K562 (cell line): Measurements from ENCODE around the gene UGP2. TPM values are rescaled to one million over a fixed set of nuclear protein-coding genes. Genes with fewer than 3 reads are reported as not detected.

Experiments used
- BRCA1 ChIP-seq, 2 experiments: fragments of 450-650 bp in 1 of 2; sonication (generic) in 1 of 2; formaldehyde crosslinking in 1 of 2; IDR thresholded peaks; 2 replicates each; pipeline versions ENCODE4 v1.5.0 to v1.6.1; 2017 to 2020; ENCODE audit warnings: mild to moderate bottlenecking in 1 of 2, missing genetic modification reagents in 1 of 2
- CBFA2T2 ChIP-seq: fragments of 450-650 bp; conservative IDR thresholded peaks from 2 replicates; pipeline ENCODE4 v1.6.1; 2017; ENCODE audit warnings: mild to moderate bottlenecking
- CREBBP ChIP-seq: IDR thresholded peaks from one replicate; pipeline ENCODE4 v1.6.1; 2012; ENCODE audit warnings: low read depth, mild to moderate bottlenecking, control low read depth, inconsistent platforms, low read length
- CTBP1 ChIP-seq: fragments of 450-650 bp; IDR thresholded peaks from 2 replicates; pipeline ENCODE4 v1.6.1; 2016; ENCODE audit warnings: borderline replicate concordance
- E4F1 ChIP-seq: fragments of 250-450 bp; sonication (Bioruptor Pico); IDR thresholded peaks from 2 replicates; pipeline ENCODE4 v1.5.0; 2021; ENCODE audit warnings: mild to moderate bottlenecking, borderline replicate concordance
- GTF3C2 ChIP-seq: IDR thresholded peaks from 3 replicates; pipeline ENCODE4 v1.6.1; 2011; ENCODE audit warnings: borderline replicate concordance, mild to moderate bottlenecking, moderate library complexity; ENCODE audit not compliant: insufficient read length; ENCODE audit errors: extremely low read depth
- NRF1 ChIP-seq, 2 experiments: fragments of 450-650 bp; IDR thresholded peaks in 1 of 2; conservative IDR thresholded peaks in 1 of 2; 2 replicates each; pipeline ENCODE4 v1.6.1; 2014; ENCODE audit warnings: mild to moderate bottlenecking in 2 of 2
- SMARCB1 ChIP-seq: IDR thresholded peaks from 2 replicates; pipeline ENCODE4 v1.6.1; 2011; ENCODE audit warnings: improper control_type of control experiment, low read depth; ENCODE audit not compliant: insufficient read length
- ZNF224 ChIP-seq: sonication (generic); formaldehyde crosslinking; IDR thresholded peaks from 2 replicates; pipeline ENCODE4 v1.8.0; 2022; ENCODE audit warnings: mild to moderate bottlenecking, missing genetic modification reagents
- ZNF668 ChIP-seq: fragments of 250-450 bp; sonication (Bioruptor Pico); IDR thresholded peaks from 2 replicates; pipeline ENCODE4 v1.8.0; 2022; ENCODE audit warnings: mild to moderate bottlenecking, inconsistent platforms
- polyA plus RNA-seq, 8 experiments: library from polyadenylated mRNA; depleted of rRNA in 4 of 8; stranded (reverse) in 5 of 8; unstranded in 3 of 8; fragments of >200 nt; fragmentation: Nextera tagmentation in 2 of 8; fragmentation: Illumina TruSeq in 1 of 8; extraction: Ambion mirVana in 2 of 8; extraction: Trizol in 1 of 8; gene quantifications; 2 replicates each; pipeline versions ENCODE4 v1.2.1 to v1.2.3, GENCODE V29; 2011 to 2014; ENCODE audit warnings: inconsistent platforms in 1 of 8, missing spikeins in 1 of 8
- total RNA-seq, 7 experiments: library from RNA; depleted of rRNA in 6 of 7; stranded (reverse); fragments of >200 nt in 6 of 7; fragmentation: Illumina TruSeq in 2 of 7; extraction: Trizol in 2 of 7; gene quantifications; 2 replicates each; pipeline versions ENCODE4 v1.2.1 to v1.2.3, GENCODE V29; 2011 to 2021; ENCODE audit warnings: low replicate concordance in 1 of 7
- TF ChIP-seq, protein P1 (sequence below): fragments of 450-650 bp; formaldehyde crosslinking; IDR thresholded peaks from 2 replicates; pipeline ENCODE4 v1.4.0; 2020; ENCODE audit warnings: mild to moderate bottlenecking, moderate library complexity

The UGP2 gene
- total and polyA plus RNA-seq, 9 of the 15 experiments (the other 6 are each of a cell fraction or from before 2014, with no cell fraction given), result 25.2 to 69.3 (median 58.9) TPM

DNA sequence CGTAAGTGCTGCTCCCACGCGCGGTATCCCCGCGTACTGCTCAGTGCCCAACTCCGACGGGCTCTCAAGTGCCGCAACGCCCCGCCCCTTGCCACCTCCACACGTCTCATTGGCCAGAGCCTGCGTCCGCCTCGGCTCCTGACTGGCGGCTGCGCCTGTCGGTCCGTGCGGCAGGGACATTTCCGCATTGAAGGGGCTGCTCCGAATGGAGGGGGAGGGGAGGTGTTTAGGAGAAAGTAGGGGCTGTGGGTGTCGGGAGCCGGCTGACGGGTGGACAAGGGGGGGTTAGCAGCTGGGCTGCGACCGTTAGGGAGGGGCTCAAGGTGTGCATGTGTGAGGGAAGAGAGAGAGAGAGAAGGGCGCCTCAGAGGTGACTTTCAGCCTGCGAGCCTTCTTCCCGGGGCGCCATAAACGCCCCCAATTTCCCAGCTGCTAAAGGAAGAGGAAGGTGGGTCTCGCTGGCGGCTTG lies 877 bp upstream of the UGP2 start (continued):
- TF ChIP-seq, protein P1, sequence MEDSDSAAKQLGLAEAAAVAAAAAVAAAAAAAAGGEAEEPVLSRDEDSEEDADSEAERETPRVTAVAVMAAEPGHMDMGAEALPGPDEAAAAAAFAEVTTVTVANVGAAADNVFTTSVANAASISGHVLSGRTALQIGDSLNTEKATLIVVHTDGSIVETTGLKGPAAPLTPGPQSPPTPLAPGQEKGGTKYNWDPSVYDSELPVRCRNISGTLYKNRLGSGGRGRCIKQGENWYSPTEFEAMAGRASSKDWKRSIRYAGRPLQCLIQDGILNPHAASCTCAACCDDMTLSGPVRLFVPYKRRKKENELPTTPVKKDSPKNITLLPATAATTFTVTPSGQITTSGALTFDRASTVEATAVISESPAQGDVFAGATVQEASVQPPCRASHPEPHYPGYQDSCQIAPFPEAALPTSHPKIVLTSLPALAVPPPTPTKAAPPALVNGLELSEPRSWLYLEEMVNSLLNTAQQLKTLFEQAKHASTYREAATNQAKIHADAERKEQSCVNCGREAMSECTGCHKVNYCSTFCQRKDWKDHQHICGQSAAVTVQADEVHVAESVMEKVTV (CRISPR knock-in tag), result no peak
- TF ChIP-seq ZNF668 (CRISPR knock-in tag), result no peak
- TF ChIP-seq NRF1 (conservative IDR thresholded peaks at IDR 0.05 in 1 of 2, IDR thresholded peaks at IDR 0.05 in 1 of 2), result peak; percentile 78 to 83
- TF ChIP-seq CREBBP, result no peak
- peak; percentile 36; the same call in 1 of the 2 replicates for TF ChIP-seq CBFA2T2
- TF ChIP-seq BRCA1 (IDR thresholded peaks at IDR 0.05), result no peak
- no peak for TF ChIP-seq BRCA1 (CRISPR knock-in tag; IDR thresholded peaks at IDR 0.05)
- no peak; the same call in 1 of the 2 replicates for TF ChIP-seq ZNF224 (CRISPR knock-in tag)
- peak; percentile 71 for TF ChIP-seq CTBP1
- no peak for TF ChIP-seq E4F1 (CRISPR knock-in tag)
- TF ChIP-seq SMARCB1, result no peak
- TF ChIP-seq GTF3C2, result no peak
